IPS-18a (cell line): ENCODE measurements around the gene SLC25A34.

ENCODE experiments used
- H3K27ac ChIP-seq: one replicate; pipeline ENCODE4 v1.5.1; 2013; ENCODE audit warnings: low read length
- H3K27me3 ChIP-seq: one replicate; pipeline ENCODE4 v1.6.1; 2013; ENCODE audit warnings: mild to moderate bottlenecking, low read length; ENCODE audit not compliant: control insufficient read depth, insufficient read depth
- H3K36me3 ChIP-seq: one replicate; pipeline ENCODE4 v1.6.1; 2013; ENCODE audit warnings: low read depth, low read length; ENCODE audit not compliant: control insufficient read depth
- H3K4me1 ChIP-seq: one replicate; pipeline ENCODE4 v1.6.1; 2013; ENCODE audit warnings: low read depth, low read length; ENCODE audit not compliant: control insufficient read depth
- H3K4me3 ChIP-seq: one replicate; pipeline ENCODE4 v1.5.1; 2013; ENCODE audit warnings: low read length
- H3K9ac ChIP-seq: one replicate; pipeline ENCODE4 v1.6.1; 2013; ENCODE audit warnings: mild to moderate bottlenecking, low read length, moderate library complexity
- H3K9me3 ChIP-seq: one replicate; pipeline ENCODE4 v1.6.1; 2013; ENCODE audit warnings: low read depth, low read length; ENCODE audit not compliant: control insufficient read depth

Gene SLC25A34

DNA sequence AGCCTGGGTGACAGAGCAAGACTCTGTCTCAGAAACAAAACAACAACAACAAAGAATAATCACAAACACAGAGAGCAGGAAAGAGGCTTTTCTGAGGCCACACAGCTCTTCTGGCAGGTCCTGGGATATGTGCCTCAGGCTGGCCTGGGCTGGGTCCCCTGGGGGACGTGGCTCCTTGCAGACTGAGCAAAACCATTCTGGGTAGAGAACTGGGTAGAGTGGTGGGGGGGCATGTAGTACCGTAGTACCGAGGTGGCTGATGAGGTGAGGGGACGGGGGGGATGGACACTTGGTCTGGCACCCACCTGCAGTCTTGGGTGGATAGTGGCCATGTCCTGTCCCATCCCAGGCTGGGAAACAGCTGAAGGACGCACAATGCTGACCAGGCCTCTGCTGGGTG, 12.2 kb downstream of the SLC25A34 start:
- H3K27me3 ChIP-seq = no peaks in the 10 kb centered on the region
- H3K27ac ChIP-seq = no peak overlapping the region
- H3K36me3 ChIP-seq = no peaks in the 10 kb centered on the region
- no peak overlapping the region for H3K9ac ChIP-seq
- H3K4me3 ChIP-seq = no peak overlapping the region
- no peaks in the 10 kb centered on the region for H3K4me1 ChIP-seq
- H3K9me3 ChIP-seq = no peaks in the 10 kb centered on the region

DNA sequence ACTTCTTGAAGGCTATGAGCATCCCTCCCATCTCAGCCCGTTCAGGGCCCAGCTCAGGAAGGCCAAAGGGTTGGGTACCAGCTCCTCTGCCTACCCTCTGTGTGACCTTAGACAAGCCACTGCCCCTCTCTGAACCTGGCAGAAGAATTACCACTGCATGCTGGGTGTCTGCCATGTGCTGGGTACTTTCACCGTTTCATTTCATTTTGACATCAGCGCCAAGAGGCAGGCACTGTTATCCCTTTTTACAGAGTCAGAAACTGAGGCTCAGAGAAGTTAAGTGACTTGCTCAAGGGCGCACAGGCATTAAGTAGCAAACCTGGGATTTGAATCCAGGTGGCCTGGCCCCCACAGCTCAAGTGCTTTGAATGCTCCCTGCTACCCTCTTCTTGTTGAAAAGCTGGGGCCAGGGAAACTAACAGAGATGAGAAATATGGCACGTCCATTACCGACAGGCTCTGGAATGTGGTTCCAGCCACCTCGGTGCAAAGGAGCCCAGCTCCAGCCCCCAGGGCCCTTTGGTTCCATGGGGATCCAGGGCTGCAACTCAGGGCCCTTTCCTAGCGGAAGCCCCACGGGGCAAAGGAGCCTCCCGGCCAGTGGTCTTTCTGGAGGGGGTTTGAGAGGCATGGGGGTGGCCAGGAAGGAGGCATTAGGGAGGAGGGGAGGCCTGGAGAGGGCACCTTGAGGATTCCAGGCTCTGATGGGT, 12.8 kb downstream of the SLC25A34 start:
- no peaks in the 10 kb centered on the region for H3K4me1 ChIP-seq
- no peak overlapping the region for H3K27ac ChIP-seq
- H3K27me3 ChIP-seq = no peaks in the 10 kb centered on the region
- no peak overlapping the region for H3K9ac ChIP-seq
- no peaks in the 10 kb centered on the region for H3K36me3 ChIP-seq
- no peak overlapping the region for H3K4me3 ChIP-seq
- no peaks in the 10 kb centered on the region for H3K9me3 ChIP-seq

DNA sequence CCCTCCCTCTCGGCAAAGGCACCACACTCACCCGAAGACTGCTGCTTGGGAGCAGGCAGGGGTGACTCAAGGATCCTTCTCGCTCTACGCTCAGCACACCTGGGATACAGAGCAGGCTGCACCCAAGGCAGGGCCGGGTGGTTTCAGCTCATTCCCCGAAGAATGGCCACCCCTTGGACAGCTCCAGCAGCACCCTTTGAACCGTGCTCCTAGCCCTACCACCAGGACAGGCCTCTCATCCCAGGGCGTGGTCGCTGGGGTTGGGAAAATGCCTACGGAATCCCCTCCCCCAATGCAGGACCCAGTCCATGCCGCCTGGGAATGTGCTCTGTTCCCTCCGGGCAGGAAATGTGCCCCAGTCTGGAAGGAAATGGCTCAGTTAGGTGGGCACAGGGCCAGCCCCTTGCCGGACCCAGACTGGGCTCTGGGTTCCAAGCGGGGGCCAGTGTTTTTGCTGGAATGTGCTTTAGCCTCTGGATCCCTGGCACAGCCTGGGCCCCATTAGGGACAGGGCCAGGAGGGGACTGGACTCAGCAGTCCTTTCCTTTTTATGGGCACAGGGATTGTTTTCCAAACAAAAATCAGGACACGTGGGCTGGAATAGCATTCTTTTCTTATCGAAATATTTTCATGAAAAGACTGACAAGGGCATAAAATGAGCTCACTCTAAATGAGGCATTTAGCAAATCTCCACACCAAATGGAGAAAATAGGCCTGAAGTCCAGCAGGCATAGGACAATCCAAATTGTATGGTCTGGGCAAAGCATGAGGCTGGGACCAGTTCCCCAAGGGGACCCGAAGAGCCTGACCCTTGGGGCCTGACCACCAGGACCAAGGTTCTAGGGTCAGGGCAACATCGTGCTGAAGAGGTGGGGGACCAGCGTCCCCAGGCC, 13.6 kb downstream of the SLC25A34 start:
- no peak overlapping the region for H3K27ac ChIP-seq
- H3K36me3 ChIP-seq = no peaks in the 10 kb centered on the region

DNA sequence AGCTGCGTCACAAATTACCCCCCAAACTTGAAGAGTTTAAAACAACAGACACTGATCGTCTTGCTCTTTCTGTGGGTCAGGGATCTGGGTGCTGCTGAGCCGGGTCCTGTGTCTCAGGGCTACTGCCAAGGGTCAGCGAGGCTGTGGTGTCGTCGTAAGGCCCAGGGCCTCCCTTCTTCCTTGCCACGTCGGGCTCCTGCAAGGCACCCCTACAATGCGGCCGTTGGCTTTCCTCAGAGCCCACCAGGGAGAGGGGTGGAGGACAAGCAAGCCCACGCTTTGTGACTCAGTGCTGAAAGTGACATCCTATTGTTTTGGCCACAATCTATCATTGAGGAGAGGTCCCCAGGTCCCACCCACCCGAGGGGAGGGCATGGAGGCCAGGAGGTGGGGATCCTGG, 14.9 kb downstream of the SLC25A34 start:
- Histone ChIP-seq H3K36me3 (no peaks in the 10 kb centered on the region), H3K4me3 (no peak overlapping the region), H3K9me3 (no peaks in the 10 kb centered on the region), H3K9ac (no peak overlapping the region), H3K27ac (no peak overlapping the region), H3K27me3 (no peaks in the 10 kb centered on the region), H3K4me1 (peaks cover 7% of the 10 kb centered on the region)

More for the DNA sequence above, 13.6 kb downstream of the SLC25A34 start:
- no peaks in the 10 kb centered on the region for H3K4me1 ChIP-seq
- no peaks in the 10 kb centered on the region for H3K27me3 ChIP-seq
- H3K9ac ChIP-seq = no peak overlapping the region
- no peaks in the 10 kb centered on the region for H3K9me3 ChIP-seq
- no peak overlapping the region for H3K4me3 ChIP-seq

DNA sequence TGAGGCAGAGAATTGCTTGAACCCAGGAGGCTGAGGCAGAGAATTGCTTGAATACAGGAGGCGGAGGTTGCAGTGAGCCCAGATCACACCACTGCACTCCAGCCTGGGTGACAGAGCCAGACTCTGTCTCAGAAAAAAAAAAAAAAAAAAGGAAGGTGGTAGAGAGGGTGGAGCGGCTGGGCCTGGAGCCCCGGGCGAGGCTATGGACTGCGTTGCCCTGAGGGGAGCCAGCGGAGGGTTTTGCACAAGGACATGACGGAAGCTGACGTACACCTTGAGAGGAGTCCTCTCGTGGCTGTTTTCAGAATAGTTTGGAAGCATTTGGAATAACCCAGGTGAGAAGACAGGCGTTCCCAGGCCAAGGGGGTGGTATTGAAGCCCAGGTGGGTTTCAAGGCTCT, 15.7 kb downstream of the SLC25A34 start:
- H3K36me3 ChIP-seq = no peaks in the 10 kb centered on the region
- no peak overlapping the region for H3K27ac ChIP-seq
- peaks cover 12% of the 10 kb centered on the region for H3K4me1 ChIP-seq
- H3K9ac ChIP-seq = no peak overlapping the region
- H3K4me3 ChIP-seq = no peak overlapping the region
- no peaks in the 10 kb centered on the region for H3K9me3 ChIP-seq
- peaks cover 5% of the 10 kb centered on the region for H3K27me3 ChIP-seq

DNA sequence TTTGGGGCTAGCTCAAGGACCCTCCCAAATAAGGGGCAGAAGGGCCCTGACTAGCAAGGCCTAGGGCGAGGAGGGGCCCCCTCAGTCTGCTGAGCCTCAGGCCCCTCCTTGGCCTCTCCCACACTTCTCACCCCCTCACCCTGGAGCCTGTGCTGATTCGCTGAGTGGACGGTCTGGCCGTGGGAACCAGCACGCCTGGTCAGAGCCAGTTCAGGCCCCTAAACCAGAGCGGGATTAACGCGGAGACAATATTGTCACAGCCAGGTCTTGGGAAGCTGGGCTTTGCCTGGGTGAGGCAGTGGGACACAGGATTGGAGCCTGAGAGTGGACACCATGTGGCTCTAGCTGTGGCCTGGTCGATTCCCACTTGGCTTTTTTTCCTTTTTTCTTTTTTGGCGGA, 17.7 kb downstream of the SLC25A34 start:
- no peaks in the 10 kb centered on the region for H3K9me3 ChIP-seq
- H3K27ac ChIP-seq = no peak overlapping the region
- peaks cover 20% of the 10 kb centered on the region for H3K4me1 ChIP-seq
- no peak overlapping the region for H3K9ac ChIP-seq
- H3K27me3 ChIP-seq = peaks cover 6% of the 10 kb centered on the region
- H3K4me3 ChIP-seq = no peak overlapping the region
- no peaks in the 10 kb centered on the region for H3K36me3 ChIP-seq

DNA sequence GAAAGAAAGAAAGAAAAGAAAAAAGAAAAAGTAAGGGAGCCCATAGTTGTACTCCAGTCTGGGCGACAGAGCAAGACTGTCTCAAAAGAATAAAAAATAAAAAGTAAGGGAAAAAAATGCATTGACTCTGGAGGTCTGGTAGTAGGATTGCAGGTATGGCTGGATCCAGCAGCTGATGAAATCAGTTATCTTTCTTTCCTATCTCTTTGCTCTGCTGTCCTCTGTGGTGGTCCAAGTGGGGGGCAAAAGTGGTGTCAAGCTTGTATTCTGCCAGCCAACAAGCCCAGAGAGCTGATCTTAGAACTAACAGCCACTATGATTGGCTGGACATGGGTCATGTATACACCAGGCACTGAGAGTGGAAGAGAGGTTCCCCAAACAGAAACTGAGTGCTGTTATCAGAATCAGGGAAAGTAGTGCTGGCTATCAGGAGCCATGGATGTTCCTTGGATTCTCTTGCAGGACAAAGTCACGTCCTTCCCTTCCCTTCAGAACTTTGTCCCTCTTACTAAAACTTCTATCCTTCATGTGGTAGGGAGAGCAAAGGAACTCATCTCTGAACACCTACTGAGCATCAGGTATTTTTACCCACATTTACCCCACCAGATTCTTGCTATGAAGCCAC, 19.1 kb downstream of the SLC25A34 start:
- Histone ChIP-seq H3K27me3 (peaks cover 6% of the 10 kb centered on the region), H3K27ac (no peak overlapping the region), H3K4me1 (peaks cover 20% of the 10 kb centered on the region), H3K9ac (no peak overlapping the region), H3K9me3 (no peaks in the 10 kb centered on the region), H3K4me3 (no peak overlapping the region), H3K36me3 (no peaks in the 10 kb centered on the region)

DNA sequence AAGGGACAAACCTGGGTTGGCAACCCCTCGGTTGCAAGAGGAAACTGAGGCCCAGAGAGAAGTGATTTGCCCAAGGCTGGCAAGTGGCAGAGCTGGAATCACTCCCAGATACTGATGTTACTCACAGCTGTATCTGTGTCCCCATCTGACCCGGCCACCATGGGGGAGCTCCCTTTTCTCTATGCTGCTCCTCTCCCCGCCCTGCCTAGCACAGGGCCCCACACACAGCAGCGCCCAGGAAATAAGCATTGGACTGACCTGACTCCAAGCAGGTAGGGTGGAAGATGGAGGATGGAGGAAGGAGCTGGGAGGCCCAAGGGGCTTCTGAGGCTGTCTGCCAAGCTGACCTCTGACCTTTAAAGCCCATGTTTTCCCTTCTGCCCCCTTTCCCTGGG, 19.6 kb downstream of the SLC25A34 start:
- Histone ChIP-seq H3K4me3 (no peak overlapping the region), H3K36me3 (no peaks in the 10 kb centered on the region), H3K27me3 (peaks cover 6% of the 10 kb centered on the region), H3K27ac (no peak overlapping the region), H3K4me1 (peaks cover 21% of the 10 kb centered on the region), H3K9me3 (no peaks in the 10 kb centered on the region), H3K9ac (no peak overlapping the region)

DNA sequence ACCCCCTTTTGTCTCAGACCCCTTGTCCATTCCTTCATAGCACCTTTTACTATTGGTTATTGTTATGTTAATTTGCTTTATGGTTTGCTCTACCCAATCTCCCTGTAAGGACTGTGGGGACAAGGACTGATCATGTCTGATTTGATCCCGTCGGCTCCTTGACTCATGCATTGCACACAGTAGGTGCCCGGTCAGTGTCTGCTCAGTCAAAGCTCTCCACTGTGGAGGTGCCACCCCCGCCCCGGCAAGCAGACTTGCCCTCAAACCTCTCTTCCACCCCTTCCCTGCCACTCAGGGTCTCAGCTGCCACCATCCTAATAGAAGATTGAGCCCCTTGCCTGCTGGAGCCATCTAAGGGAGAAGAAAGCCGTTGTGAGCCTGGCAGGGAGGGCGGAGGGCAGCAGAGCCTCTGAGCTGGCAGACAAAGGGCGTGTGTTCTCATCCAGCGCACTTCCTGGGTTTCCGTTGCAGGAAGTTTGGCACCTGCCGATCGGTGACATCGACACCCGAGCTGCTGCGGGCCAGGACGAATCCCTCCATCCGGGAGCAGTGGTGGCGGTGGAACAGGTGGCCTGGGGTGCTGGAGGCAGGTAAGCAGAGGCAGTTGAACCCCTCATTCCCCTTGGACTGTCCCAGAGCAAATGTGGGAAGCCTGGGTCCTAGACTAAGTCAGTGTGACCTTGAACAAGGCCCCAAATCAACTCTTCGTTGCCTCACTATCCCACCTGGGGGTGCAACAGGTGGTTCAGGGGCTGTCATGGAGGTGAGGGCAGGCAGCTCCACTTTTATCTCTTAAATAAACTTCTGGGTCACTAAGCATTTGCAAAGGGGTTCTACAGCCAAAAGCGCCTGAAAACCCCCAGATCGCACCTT, 20.3 kb downstream of the SLC25A34 start:
- H3K27ac ChIP-seq = no peak overlapping the region
- H3K4me3 ChIP-seq = no peak overlapping the region
- H3K9me3 ChIP-seq = no peaks in the 10 kb centered on the region
- no peaks in the 10 kb centered on the region for H3K36me3 ChIP-seq
- peaks cover 27% of the 10 kb centered on the region for H3K4me1 ChIP-seq
- peaks cover 6% of the 10 kb centered on the region for H3K27me3 ChIP-seq
- H3K9ac ChIP-seq = no peak overlapping the region

DNA sequence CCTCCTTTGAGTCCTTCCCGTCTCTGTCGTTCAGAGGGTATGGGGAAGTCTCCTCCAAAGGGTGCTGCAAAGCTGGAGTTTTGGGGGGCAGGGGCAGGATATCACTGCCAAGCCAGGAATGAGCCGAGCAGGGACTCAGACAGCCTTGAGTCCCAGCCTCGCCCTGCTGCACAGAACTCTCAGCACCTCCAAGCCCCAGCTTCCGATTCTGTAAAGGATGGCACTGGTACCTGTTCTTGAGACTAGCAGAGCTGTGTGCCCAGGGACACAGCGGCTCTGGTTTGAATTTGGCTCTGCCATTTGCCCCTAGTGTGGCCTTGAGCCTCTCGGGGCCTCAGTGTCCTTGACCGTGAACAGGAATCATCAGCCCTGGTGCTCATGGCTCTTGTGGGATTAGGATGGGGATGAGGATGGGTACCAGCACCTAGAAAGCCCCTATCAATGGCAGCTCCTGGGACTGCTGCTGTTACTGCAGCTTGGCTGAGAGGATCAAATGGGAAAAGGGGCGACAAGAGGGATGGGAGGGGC, 21.0 kb downstream of the SLC25A34 start:
- Histone ChIP-seq H3K27me3 (peaks cover 6% of the 10 kb centered on the region), H3K4me3 (peak overlapping the region; percentile 67), H3K9ac (no peak overlapping the region), H3K27ac (no peak overlapping the region), H3K4me1 (peaks cover 27% of the 10 kb centered on the region), H3K36me3 (no peaks in the 10 kb centered on the region), H3K9me3 (no peaks in the 10 kb centered on the region)
